ENCODE measurements around the gene GRAMD2B.

Gene GRAMD2B

DNA sequence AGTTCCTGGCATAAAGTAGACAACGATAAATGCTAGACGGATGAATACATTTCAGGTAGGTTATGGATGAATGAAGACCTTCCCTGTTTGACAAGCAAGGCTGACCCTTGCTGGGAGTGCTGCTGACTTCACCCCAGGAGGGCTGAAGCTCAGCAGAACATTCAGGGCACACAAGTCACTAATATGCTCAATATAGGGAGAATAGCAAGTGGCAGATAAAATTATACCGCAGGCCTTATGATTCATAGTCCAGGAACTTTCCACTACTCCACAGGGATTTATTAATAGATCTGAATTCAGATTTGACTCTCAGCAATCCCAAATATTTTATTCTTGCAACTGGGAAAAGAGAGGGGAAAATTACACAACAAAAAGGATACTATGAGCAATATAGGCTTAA is 38.2 kb upstream of the GRAMD2B start:
- no peak for DNase-seq
- Histone ChIP-seq H3K9me2 (replicated peaks; ENCODE audit: insufficient read depth, low read length) (no peaks in the 10 kb centered on the region), H3K9ac (ENCODE audit: low read length) (no peak overlapping the region), H3K27me3 (replicated peaks; ENCODE audit: insufficient read depth, low read length) (no peaks in the 10 kb centered on the region), H3F3A (ENCODE audit: insufficient read depth, low read length) (no peaks in the 10 kb centered on the region), H2AFZ (ENCODE audit: low read length) (no peak overlapping the region), H3K79me2 (ENCODE audit: low read length) (no peaks in the 10 kb centered on the region), H3K4me2 (ENCODE audit: low read depth, low read length) (no peak overlapping the region), H3K9me3 (replicated peaks; ENCODE audit: insufficient read depth, low read length) (no peaks in the 10 kb centered on the region), H4K20me1 (ENCODE audit: insufficient read depth, low read length) (no peaks in the 10 kb centered on the region), H3K4me3 (ENCODE audit: low read length) (no peak overlapping the region), H3K36me3 (replicated peaks; ENCODE audit: insufficient read depth, low read length) (no peaks in the 10 kb centered on the region), H3K27ac (ENCODE audit: low read length) (no peak overlapping the region), H3K4me1 (ENCODE audit: low read length) (no peaks in the 10 kb centered on the region)
- TF ChIP-seq, protein P1, sequence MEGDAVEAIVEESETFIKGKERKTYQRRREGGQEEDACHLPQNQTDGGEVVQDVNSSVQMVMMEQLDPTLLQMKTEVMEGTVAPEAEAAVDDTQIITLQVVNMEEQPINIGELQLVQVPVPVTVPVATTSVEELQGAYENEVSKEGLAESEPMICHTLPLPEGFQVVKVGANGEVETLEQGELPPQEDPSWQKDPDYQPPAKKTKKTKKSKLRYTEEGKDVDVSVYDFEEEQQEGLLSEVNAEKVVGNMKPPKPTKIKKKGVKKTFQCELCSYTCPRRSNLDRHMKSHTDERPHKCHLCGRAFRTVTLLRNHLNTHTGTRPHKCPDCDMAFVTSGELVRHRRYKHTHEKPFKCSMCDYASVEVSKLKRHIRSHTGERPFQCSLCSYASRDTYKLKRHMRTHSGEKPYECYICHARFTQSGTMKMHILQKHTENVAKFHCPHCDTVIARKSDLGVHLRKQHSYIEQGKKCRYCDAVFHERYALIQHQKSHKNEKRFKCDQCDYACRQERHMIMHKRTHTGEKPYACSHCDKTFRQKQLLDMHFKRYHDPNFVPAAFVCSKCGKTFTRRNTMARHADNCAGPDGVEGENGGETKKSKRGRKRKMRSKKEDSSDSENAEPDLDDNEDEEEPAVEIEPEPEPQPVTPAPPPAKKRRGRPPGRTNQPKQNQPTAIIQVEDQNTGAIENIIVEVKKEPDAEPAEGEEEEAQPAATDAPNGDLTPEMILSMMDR (IDR thresholded peaks at IDR 0.05; ENCODE audit: low read length) = no peak
- no peak for TF ChIP-seq EZH2 (optimal IDR thresholded peaks at IDR 0.05; ENCODE audit: low read depth, low read length)
- TF ChIP-seq EZH2phosphoT487 (IDR thresholded peaks at IDR 0.05; ENCODE audit: low read length) = no peak

DNA sequence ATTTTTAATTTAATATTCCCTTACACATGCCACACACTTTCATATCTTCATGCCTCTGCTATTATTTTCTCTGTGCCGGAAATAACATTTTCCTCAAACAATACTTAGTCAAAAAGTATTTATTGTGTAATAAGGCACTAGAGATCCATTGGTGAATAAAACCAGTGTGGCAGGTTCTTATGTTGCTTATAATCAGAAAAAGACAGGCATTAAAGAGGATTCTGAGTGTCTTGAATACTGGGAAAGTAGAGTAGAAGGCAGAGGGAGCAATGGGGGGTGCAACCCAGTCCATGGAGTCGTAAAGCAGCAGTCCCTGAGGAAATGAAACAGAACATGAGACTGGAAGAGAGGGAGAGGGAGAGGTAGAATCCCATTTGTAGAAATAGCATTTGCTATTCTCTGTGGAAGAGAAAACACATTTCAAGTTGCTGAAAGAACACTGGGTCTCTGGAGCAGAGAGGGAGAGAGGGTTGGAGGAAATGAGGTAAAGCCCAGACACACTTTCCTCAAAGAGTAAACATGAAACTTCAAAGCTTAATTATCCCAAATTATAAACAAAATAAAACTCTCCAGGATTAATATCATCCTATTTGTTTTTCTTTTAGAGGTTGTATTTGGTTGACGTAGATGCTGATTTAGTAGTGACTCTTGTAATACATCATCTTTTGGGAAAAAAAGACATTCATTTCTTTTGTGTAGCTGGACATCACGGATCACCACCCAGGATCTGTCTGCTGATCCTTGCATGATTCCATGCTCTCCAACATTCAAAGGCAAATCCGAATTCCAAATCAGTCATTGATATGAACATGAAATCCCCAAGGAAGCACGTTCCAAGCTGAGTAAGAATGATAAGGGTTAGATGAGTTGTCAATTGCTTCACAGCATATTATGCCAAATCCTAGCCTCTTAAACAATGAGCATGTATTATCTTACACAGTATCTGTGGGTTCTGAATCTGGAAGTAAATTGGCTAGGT is 37.4 kb upstream of the GRAMD2B start:
- Histone ChIP-seq H3K27me3 (replicated peaks; ENCODE audit: insufficient read depth, low read length) (no peaks in the 10 kb centered on the region), H3K4me2 (ENCODE audit: low read depth, low read length) (no peak overlapping the region), H3F3A (ENCODE audit: insufficient read depth, low read length) (no peaks in the 10 kb centered on the region), H3K36me3 (replicated peaks; ENCODE audit: insufficient read depth, low read length) (no peaks in the 10 kb centered on the region), H3K4me3 (ENCODE audit: low read length) (no peak overlapping the region), H3K9me2 (replicated peaks; ENCODE audit: insufficient read depth, low read length) (no peaks in the 10 kb centered on the region), H3K4me1 (ENCODE audit: low read length) (no peaks in the 10 kb centered on the region), H4K20me1 (ENCODE audit: insufficient read depth, low read length) (no peaks in the 10 kb centered on the region), H2AFZ (ENCODE audit: low read length) (no peak overlapping the region), H3K9me3 (replicated peaks; ENCODE audit: insufficient read depth, low read length) (no peaks in the 10 kb centered on the region), H3K27ac (ENCODE audit: low read length) (no peak overlapping the region), H3K79me2 (ENCODE audit: low read length) (no peaks in the 10 kb centered on the region), H3K9ac (ENCODE audit: low read length) (no peak overlapping the region)
- no peak for DNase-seq
- TF ChIP-seq EZH2 (optimal IDR thresholded peaks at IDR 0.05; ENCODE audit: low read depth, low read length) (no peak), EZH2phosphoT487 (IDR thresholded peaks at IDR 0.05; ENCODE audit: low read length) (no peak)
- TF ChIP-seq, protein P1 (IDR thresholded peaks at IDR 0.05; ENCODE audit: low read length) = no peak

- Histone ChIP-seq H3K4me1 (ENCODE audit: low read length) (no peaks in the 10 kb centered on the region), H4K20me1 (ENCODE audit: insufficient read depth, low read length) (no peaks in the 10 kb centered on the region), H3K4me2 (ENCODE audit: low read depth, low read length) (no peak overlapping the region), H3K27ac (ENCODE audit: low read length) (no peak overlapping the region), H3K27me3 (replicated peaks; ENCODE audit: insufficient read depth, low read length) (no peaks in the 10 kb centered on the region), H2AFZ (ENCODE audit: low read length) (no peak overlapping the region), H3K4me3 (ENCODE audit: low read length) (no peak overlapping the region), H3F3A (ENCODE audit: insufficient read depth, low read length) (no peaks in the 10 kb centered on the region), H3K9me2 (replicated peaks; ENCODE audit: insufficient read depth, low read length) (no peaks in the 10 kb centered on the region), H3K9me3 (replicated peaks; ENCODE audit: insufficient read depth, low read length) (no peaks in the 10 kb centered on the region), H3K9ac (ENCODE audit: low read length) (no peak overlapping the region), H3K36me3 (replicated peaks; ENCODE audit: insufficient read depth, low read length) (no peaks in the 10 kb centered on the region), H3K79me2 (ENCODE audit: low read length) (no peaks in the 10 kb centered on the region)
- no peak for DNase-seq
- TF ChIP-seq EZH2 (optimal IDR thresholded peaks at IDR 0.05; ENCODE audit: low read depth, low read length) = no peak
- no peak for TF ChIP-seq EZH2phosphoT487 (IDR thresholded peaks at IDR 0.05; ENCODE audit: low read length)
- TF ChIP-seq, protein P1 (IDR thresholded peaks at IDR 0.05; ENCODE audit: low read length) = no peak
These were observed 34.0 kb upstream of the GRAMD2B start for GRCh38 chr5:126389179-126389578.
